GM12878 (cell line): ENCODE results near the gene BGLAP. TPM values are rescaled to one million over a fixed set of nuclear protein-coding genes. Genes with fewer than 3 reads are reported as not detected.

ENCODE experiments used
- ATAC-seq: fragments of 200-7000 bp; cut with Tn5 transposase; 3 replicates; pipeline ENCODE4 v1.9.1; 2020; ENCODE audit warnings: mild to moderate bottlenecking, moderate library complexity
- BruUV-seq: library from RNA; stranded (reverse); fragments of 400-500 nt; replicated peaks from 2 replicates; lab custom pipeline; 2021; lab: Mats Ljungman, UMichigan
- CTCF ChIA-PET: fragments of 300-600 bp; sonication (Branson Sonifier 250); formaldehyde crosslinking; extraction: SDS; loops from one replicate; lab custom pipeline; 2021; ENCODE audit warnings: inconsistent platforms; lab: Yijun Ruan, JAX
- POLR2A ChIA-PET: fragments of 350-600 bp; formaldehyde crosslinking; extraction: SDS; loops from one replicate; lab custom pipeline; 2021; ENCODE audit warnings: inconsistent platforms; lab: Charles Lee
- RAD21 ChIA-PET: fragments of 300-600 bp; sonication (Branson Sonifier 250); formaldehyde crosslinking; loops from one replicate; lab custom pipeline; 2023; ENCODE audit warnings: antibody characterized with exemption; ENCODE audit not compliant: unreplicated experiment; lab: Charles Lee
- SMC1A ChIA-PET: fragments of 300-600 bp; sonication (Branson Sonifier 250); formaldehyde crosslinking; loops from one replicate; lab custom pipeline; 2023; ENCODE audit not compliant: unreplicated experiment, uncharacterized antibody; lab: Charles Lee
- DNase-seq: peaks from one replicate; pipeline ENCODE4 v3.0.0-alpha.2; 2011; ENCODE audit warnings: low read depth, low spot score
- FAIRE-seq: peaks from 3 replicates; lab custom pipeline; 2011; peaks lifted over from hg19 to GRCh38; lab: Jason Lieb, UNC
- H2AFZ ChIP-seq: 2 replicates; pipeline ENCODE4 v1.6.0; 2011; ENCODE audit warnings: low read depth, low read length, control low read depth; ENCODE audit not compliant: control insufficient read depth
- H3K27ac ChIP-seq: 2 replicates; pipeline ENCODE4 v1.5.1; 2011; ENCODE audit warnings: control low read depth; ENCODE audit not compliant: control insufficient read depth, insufficient read depth
- H3K27me3 ChIP-seq, 2 experiments: replicated peaks in 1 of 2; 2 replicates each; pipeline versions ENCODE4 v1.6.0 to v1.6.1; 2011; ENCODE audit warnings: low read length in 1 of 2; ENCODE audit not compliant: control insufficient read depth in 2 of 2, insufficient read depth in 2 of 2
- H3K36me3 ChIP-seq, 2 experiments: 2 replicates each; pipeline ENCODE4 v1.5.1; 2011; ENCODE audit warnings: low read length in 1 of 2; ENCODE audit not compliant: control insufficient read depth in 2 of 2, insufficient read depth in 2 of 2
- H3K4me1 ChIP-seq: 2 replicates; pipeline ENCODE4 v1.6.1; 2011; ENCODE audit warnings: mild to moderate bottlenecking, low read length, moderate library complexity, mixed read lengths; ENCODE audit not compliant: control insufficient read depth, insufficient read depth
- H3K4me2 ChIP-seq: 2 replicates; pipeline ENCODE4 v1.6.0; 2011; ENCODE audit warnings: control low read depth; ENCODE audit not compliant: control insufficient read depth, insufficient read depth
- H3K4me3 ChIP-seq: fragments of 200-600 bp; sonication (generic); 2 replicates; pipeline ENCODE4 v1.5.1; 2016
- H3K79me2 ChIP-seq: 2 replicates; pipeline ENCODE4 v1.6.0; 2011; ENCODE audit warnings: low read length; ENCODE audit not compliant: control insufficient read depth, insufficient read depth
- H3K9ac ChIP-seq: 2 replicates; pipeline ENCODE4 v1.8.0; 2011; ENCODE audit warnings: low read length, control low read depth, mixed read lengths; ENCODE audit not compliant: control insufficient read depth, insufficient read depth
- H3K9me3 ChIP-seq: replicated peaks from 3 replicates; pipeline ENCODE4 v1.5.1; 2011; ENCODE audit warnings: mild to moderate bottlenecking, low read length; ENCODE audit not compliant: control insufficient read depth, insufficient read depth
- H4K20me1 ChIP-seq: 2 replicates; pipeline ENCODE4 v1.6.0; 2011; ENCODE audit not compliant: control insufficient read depth, insufficient read depth
- BCL3 ChIP-seq: IDR thresholded peaks from 2 replicates; pipeline ENCODE4 v1.6.1; 2011; ENCODE audit warnings: borderline replicate concordance, low read depth, mild to moderate bottlenecking, moderate library complexity, low read length; ENCODE audit not compliant: insufficient read depth, poor library complexity, severe bottlenecking
- CREB1 ChIP-seq: IDR thresholded peaks from 2 replicates; pipeline ENCODE4 v1.6.1; 2012; ENCODE audit warnings: low read depth, mild to moderate bottlenecking, inconsistent platforms
- CREM ChIP-seq: IDR thresholded peaks from 2 replicates; pipeline ENCODE4 v1.6.1; 2014; ENCODE audit warnings: antibody characterized with exemption, low read depth
- E2F4 ChIP-seq: IDR thresholded peaks from 2 replicates; pipeline ENCODE4 v1.6.1; 2012; ENCODE audit warnings: low read depth, low read length, improper control_type of control experiment
- E2F8 ChIP-seq: fragments of 450-650 bp; IDR thresholded peaks from 2 replicates; pipeline ENCODE4 v1.6.1; 2018; ENCODE audit warnings: mild to moderate bottlenecking, low read depth, moderate library complexity; ENCODE audit not compliant: partially characterized antibody
- NR2C2 ChIP-seq: IDR thresholded peaks from 2 replicates; pipeline ENCODE4 v1.6.1; 2011; ENCODE audit warnings: borderline replicate concordance, low read depth; ENCODE audit not compliant: control insufficient read depth, insufficient read length
- PBX3 ChIP-seq: IDR thresholded peaks from 2 replicates; pipeline ENCODE4 v1.6.1; 2011; ENCODE audit warnings: mild to moderate bottlenecking, low read depth, low read length, moderate library complexity; ENCODE audit not compliant: insufficient replicate concordance
- POLR2AphosphoS2 ChIP-seq: IDR thresholded peaks from 2 replicates; pipeline ENCODE4 v1.6.1; 2011; ENCODE audit warnings: low read depth, mild to moderate bottlenecking, low read length, improper control_type of control experiment, moderate library complexity
- POLR2AphosphoS5 ChIP-seq: IDR thresholded peaks from 2 replicates; pipeline ENCODE4 v1.6.1; 2011; ENCODE audit warnings: mild to moderate bottlenecking, low read length, inconsistent platforms
- RB1 ChIP-seq: fragments of 450-650 bp; formaldehyde crosslinking; IDR thresholded peaks from 2 replicates; pipeline ENCODE4 v1.6.1; 2017; ENCODE audit warnings: mild to moderate bottlenecking, borderline replicate concordance
- TAF1 ChIP-seq: IDR thresholded peaks from 2 replicates; pipeline ENCODE4 v1.6.1; 2011; ENCODE audit warnings: mild to moderate bottlenecking, low read depth, low read length, borderline replicate concordance
- TBL1XR1 ChIP-seq: IDR thresholded peaks from 2 replicates; pipeline ENCODE4 v1.6.1; 2012; ENCODE audit warnings: low read depth, low read length, improper control_type of control experiment
- ZBTB33 ChIP-seq: fragments of 450-650 bp; IDR thresholded peaks from 2 replicates; pipeline ENCODE4 v1.6.1; 2017; ENCODE audit warnings: mild to moderate bottlenecking
- ZZZ3 ChIP-seq: IDR thresholded peaks from 2 replicates; pipeline ENCODE4 v1.6.1; 2011; ENCODE audit warnings: low read depth; ENCODE audit not compliant: control insufficient read depth, insufficient read length
- WGBS: methylation state at CpG from one replicate; pipeline ENCODE4 v1.1.6; 2016; ENCODE audit warnings: low lambda C conversion rate; ENCODE audit not compliant: insufficient replicate concordance, insufficient coverage; ENCODE audit errors: missing lambda C conversion rate; 5-methylcytosine and 5-hydroxymethylcytosine counted together
- in situ Hi-C: fragments of 300-500 bp; cut with MboI; formaldehyde crosslinking; loops from 9 replicates; pipeline ENCODE4 v1.14.3; 2018; ENCODE audit warnings: mixed read lengths
- intact Hi-C: fragments of 100-400 bp; cut with micrococcal nuclease; formaldehyde crosslinking; loops from one replicate; pipeline ENCODE4 v1.14.2; 2022; ENCODE audit not compliant: unreplicated experiment
- polyA plus RNA-seq, 11 experiments: library from polyadenylated mRNA; depleted of rRNA in 4 of 11; unstranded in 6 of 11; stranded (reverse) in 5 of 11; fragments of >200 nt; fragmentation: Nextera tagmentation in 4 of 11; fragmentation: Illumina TruSeq in 1 of 11; extraction: Ambion mirVana in 4 of 11; extraction: Trizol in 1 of 11; gene quantifications; 1 replicate in 1 of 11; 2 replicates in 10 of 11; pipeline versions ENCODE4 v1.2.1 to v1.2.3, GENCODE V29; 2011 to 2016; ENCODE audit warnings: inconsistent platforms in 2 of 11, missing spikeins in 2 of 11, low read depth in 1 of 11
- total RNA-seq, 4 experiments: library from RNA; depleted of rRNA in 3 of 4; stranded (reverse); fragments of >200 nt in 3 of 4; fragmentation: Illumina TruSeq in 1 of 4; extraction: Trizol in 1 of 4; gene quantifications; 2 replicates each; pipeline versions ENCODE4 v1.2.1 to v1.2.3, GENCODE V29; 2013 to 2021

Gene BGLAP
- total and polyA plus RNA-seq, 10 of the 15 experiments (the other 5 are each of a cell fraction or from before 2014, with no cell fraction given) = 0.20 to 1.8 (median 0.40) TPM; not detected in 3

- Histone ChIP-seq H3K4me2 (peak overlapping the region; percentile 38), H3K9ac (no peak overlapping the region; the same call in 1 of the 2 replicates), H3K27me3 (no peaks in the 10 kb centered on the region), H4K20me1 (no peaks in the 10 kb centered on the region), H3K9me3 (no peaks in the 10 kb centered on the region), H3K27ac (peak overlapping the region; percentile 20; the same call in 1 of the 2 replicates), H3K36me3 (peaks cover 6% of the 10 kb centered on the region in 2 experiments; a peak in 3 of 4 replicates), H3K79me2 (peaks cover 70% of the 10 kb centered on the region), H2AFZ (no peak overlapping the region), H3K4me1 (peaks cover 11% of the 10 kb centered on the region), H3K4me3 (peak overlapping the region; percentile 46)
- ChIA-PET SMC1A (interaction anchor here (1.8 to 6.5 kb wide), 3 partner anchors 16 to 48 kb away, joined by 5 to 50 read pairs (median 43); partner anchors contain the start of genes PMF1 and SEMA4A), RAD21 (interaction anchor here (4.7 to 7.4 kb wide), 3 partner anchors 16 to 45 kb away, joined by 44 to 139 read pairs (median 65); partner anchors contain the start of genes PMF1 and SEMA4A), CTCF (interaction anchor here (6.7 to 7.2 kb wide), 2 partner anchors 29 to 47 kb away, joined by 68 to 76 read pairs; no protein-coding TSS in a partner anchor), POLR2A (interaction anchor here (0.6 to 11.8 kb wide), 3 partner anchors 16 to 45 kb away, joined by 3 to 158 read pairs (median 139); partner anchors contain the start of genes PMF1 and SEMA4A)
- WGBS = 66% methylated on average over 4 of the region's 4 CpGs
- intact Hi-C loops = no loop called here
- FAIRE-seq = no peak
- ATAC-seq = no peak
- TF ChIP-seq ZZZ3 (no peak), E2F8 (no peak), PBX3 (no peak), POLR2AphosphoS2 (no peak), TBL1XR1 (no peak), CREB1 (peak; percentile 76), CREM (peak; percentile 40; the same call in 1 of the 2 replicates), NR2C2 (no peak), BCL3 (no peak), E2F4 (no peak), RB1 (no peak), POLR2AphosphoS5 (no peak), ZBTB33 (no peak), TAF1 (no peak)
- no TSS peak for BruUV-seq
- DNase-seq = no peak
- in situ Hi-C loops = no loop called here
Measured at GRCh38 chr1:156195853-156196252, 46.1 kb upstream of the BGLAP start.
